Adrenal gland (tissue), 5 donors: ENCODE measurements around the gene ADM5.

Source experiments
- CTCF ChIP-seq, 6 experiments: fragments of 450-650 bp in 4 of 6; fragments of 200-600 bp in 2 of 6; sonication (generic) in 1 of 6; IDR thresholded peaks; 1 replicate in 5 of 6; 2 replicates in 1 of 6; pipeline versions ENCODE4 v1.5.1 to v1.8.0; 2016 to 2021; ENCODE audit warnings: antibody characterized with exemption in 6 of 6, mild to moderate bottlenecking in 2 of 6, moderate library complexity in 1 of 6
- POLR2A ChIP-seq, 2 donors: fragments of 450-650 bp; IDR thresholded peaks; one replicate each; pipeline ENCODE4 v1.6.1; 2017; ENCODE audit warnings: antibody characterized with exemption in 2 of 2, mild to moderate bottlenecking in 2 of 2, moderate library complexity in 1 of 2
- donor health status: DM: no; HTN: no; CAD: no.

GRCh38 chr19:49692147-49692506 lies 2.7 kb downstream of the ADM5 start:
- no peak for TF ChIP-seq CTCF (IDR thresholded peaks at IDR 0.05)
- TF ChIP-seq POLR2A (IDR thresholded peaks at IDR 0.05) = no peak
